NCI-H1092 treated with DMSO at 0.1 percent for 48 hours (cell line): ENCODE data around the gene SPEM2.

ENCODE experiments used
- DNase-seq: peaks from one replicate; lab custom pipeline; 2025; lab: John Stamatoyannopoulos, UW

SPEM2 gene

GRCh38 chr17:7421186-7421585 is 4.2 kb upstream of the SPEM2 start:
- DNase-seq, result no peak

GRCh38 chr17:7423679-7424078 is 1.7 kb upstream of the SPEM2 start:
- DNase-seq, result peak; percentile 25

DNA sequence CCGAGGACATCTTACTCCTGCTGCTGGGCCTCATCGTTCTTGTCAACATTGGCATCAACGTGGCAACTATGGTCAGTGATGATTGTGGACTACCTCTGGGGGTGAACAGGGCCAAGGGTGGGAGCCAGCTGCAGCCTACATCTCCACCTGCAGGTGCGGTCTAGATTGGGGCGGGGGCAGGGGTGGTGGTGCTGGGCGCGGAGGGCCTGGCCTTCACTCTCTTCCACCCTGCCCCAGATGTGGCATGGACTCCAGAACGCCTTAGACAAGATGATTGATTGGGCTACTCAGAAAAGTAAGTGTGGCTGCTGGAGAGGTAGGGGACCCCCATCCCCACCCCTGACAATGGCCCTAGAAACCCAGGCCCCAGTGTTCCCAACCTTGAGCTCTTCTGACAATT is 340 bp downstream of the SPEM2 start:
- DNase-seq, result no peak

- no peak for DNase-seq
Measured at GRCh38 chr17:7426203-7426863, 917 bp downstream of the SPEM2 start.

DNA sequence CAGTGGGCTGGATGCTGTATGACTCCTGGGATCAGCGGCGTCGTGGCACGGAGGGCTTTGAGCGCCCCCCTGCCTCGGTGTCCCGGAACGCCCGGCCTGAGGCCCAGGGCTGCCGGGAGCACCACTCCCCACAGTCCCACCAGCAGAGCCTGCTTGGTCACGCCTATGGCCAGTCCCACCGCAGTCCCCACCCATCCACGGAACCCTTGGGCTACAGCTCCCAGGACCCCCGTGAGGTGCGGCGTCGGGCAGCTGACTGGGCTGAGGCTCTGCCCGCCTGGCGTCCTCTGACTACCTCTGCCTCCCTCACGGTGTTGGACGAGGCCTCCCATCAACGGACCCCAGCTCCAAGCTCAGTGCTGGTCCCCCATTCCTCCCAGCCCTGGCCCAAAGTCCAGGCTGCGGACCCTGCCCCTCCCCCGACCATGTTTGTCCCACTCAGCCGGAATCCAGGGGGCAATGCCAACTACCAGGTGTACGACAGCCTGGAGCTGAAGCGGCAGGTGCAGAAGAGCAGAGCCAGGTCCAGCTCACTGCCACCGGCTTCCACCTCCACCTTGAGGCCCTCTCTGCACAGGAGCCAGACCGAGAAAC is 1.6 kb downstream of the SPEM2 start:
- DNase-seq, result no peak

- DNase-seq, result no peak
Measured at GRCh38 chr17:7427549-7427948, 2.1 kb downstream of the SPEM2 start.

DNA sequence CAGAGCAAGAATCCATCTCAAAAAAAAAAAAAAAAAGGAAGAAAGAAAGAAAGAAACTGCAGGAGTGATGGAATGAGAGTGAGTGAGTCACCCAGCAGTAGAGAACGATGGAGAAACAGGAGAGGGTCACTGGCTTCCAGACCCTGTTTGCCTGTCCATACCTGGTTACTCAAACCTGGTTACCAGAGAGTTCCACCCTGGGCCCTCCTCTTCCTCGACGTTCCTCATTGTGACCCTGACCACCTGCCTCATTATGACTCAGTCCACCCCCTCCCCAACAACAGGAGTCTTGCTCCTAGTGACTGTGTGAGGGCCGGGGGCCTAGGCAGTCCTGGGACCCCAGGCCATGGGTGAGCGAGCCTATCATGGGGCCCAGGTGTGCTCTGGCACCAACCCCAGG is 3.1 kb downstream of the SPEM2 start, which contains the start of gene SPEM3:
SPEM3 (plus strand) TSS at position 301 of the 400 bp plus-strand sequence; CDS start at position 347, 46 bp downstream.
- no peak for DNase-seq

DNA sequence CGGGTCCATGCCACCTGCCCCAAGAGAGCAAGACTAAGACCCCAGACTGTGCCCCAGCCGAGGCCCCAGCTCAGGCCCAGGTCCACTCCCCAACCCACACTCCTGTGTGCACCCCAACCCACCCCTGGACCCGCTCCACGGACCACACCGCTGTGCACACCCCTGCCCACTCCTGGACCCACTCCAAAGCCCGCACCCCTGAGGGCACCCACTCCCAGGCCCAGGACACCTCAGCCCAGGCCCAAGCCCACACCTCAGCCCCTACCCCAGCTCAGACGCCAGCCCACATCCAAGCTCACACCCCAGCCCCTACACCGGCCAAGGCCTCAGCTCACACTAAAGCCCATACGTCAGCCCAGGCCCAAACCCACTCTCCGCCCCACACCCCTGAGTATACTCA is 4.3 kb downstream of the SPEM2 start:
- no peak for DNase-seq

DNA sequence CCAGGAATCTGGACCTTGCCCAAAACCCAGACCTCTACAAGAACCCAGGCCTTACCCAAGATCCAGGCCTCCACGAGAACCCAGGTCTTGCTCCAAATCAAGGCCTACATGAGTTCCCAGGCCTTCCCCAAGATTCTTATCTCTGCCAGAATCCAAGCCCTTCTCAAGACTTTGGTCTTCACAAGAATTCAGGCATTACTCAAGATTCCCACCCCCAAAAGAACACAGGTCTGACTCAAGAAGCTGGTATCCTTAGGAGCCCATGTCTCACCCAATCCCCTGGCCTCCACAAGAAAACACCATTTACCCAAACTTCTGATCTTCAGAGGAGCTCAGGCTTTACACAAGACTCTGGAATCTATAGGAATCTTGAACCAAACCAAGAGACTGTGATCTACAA is 5.8 kb downstream of the SPEM2 start:
- DNase-seq, result no peak

DNA sequence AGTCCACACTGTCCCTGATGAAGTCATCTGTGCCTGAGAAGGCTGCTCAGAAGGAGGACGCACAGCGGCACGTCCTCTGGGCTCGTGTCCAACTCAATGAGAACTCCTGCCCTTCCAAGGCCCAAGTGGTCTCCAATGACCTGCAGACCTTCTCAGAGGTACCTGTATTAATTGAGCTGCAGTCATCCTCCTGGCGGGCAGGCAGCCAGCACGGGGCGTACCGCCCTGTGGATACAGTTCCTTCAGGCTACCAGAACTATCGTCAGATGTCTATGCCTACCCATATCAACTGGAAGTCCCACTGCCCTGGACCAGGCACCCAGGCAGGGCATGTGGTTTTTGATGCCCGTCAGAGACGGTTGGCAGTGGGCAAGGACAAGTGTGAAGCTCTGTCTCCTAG is 6.9 kb downstream of the SPEM2 start:
- no peak for DNase-seq

DNA sequence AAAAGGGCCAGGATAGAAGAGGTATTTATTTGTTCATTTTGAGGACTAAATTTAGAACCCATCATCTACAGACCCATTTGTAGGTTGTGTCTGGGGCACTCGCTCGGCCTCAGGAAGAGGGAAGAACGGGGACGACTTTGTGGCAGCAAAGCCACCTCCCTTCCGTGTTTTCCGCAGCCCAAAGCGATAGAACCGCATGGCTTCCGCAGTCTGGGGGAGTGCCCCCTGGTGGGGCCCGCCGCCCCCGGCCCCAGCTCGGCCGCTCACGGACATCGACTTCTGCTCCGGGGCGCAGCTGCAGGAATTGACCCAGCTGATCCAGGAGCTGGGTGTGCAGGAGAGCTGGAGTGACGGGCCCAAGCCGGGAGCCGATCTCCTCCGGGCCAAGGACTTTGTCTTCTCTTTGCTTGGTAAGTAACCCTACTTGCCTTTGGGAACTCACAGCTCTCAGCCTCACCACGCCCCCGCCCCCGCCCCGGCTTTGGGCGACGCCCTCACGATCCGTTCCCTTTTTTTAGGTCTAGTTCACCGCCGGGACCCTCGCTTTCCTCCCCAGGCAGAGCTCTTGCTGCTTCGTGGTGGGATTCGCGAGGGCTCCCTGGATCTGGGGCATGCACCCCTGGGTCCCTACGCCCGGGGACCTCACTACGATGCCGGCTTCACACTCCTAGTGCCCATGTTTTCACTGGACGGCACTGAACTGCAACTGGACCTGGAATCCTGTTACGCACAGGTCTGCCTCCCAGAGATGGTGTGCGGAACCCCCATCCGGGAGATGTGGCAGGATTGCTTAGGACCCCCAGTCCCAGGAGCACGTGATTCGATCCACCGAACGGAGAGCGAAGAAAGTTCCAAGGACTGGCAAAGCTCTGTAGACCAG is 10.5 kb downstream of the SPEM2 start:
- no peak for DNase-seq

DNA sequence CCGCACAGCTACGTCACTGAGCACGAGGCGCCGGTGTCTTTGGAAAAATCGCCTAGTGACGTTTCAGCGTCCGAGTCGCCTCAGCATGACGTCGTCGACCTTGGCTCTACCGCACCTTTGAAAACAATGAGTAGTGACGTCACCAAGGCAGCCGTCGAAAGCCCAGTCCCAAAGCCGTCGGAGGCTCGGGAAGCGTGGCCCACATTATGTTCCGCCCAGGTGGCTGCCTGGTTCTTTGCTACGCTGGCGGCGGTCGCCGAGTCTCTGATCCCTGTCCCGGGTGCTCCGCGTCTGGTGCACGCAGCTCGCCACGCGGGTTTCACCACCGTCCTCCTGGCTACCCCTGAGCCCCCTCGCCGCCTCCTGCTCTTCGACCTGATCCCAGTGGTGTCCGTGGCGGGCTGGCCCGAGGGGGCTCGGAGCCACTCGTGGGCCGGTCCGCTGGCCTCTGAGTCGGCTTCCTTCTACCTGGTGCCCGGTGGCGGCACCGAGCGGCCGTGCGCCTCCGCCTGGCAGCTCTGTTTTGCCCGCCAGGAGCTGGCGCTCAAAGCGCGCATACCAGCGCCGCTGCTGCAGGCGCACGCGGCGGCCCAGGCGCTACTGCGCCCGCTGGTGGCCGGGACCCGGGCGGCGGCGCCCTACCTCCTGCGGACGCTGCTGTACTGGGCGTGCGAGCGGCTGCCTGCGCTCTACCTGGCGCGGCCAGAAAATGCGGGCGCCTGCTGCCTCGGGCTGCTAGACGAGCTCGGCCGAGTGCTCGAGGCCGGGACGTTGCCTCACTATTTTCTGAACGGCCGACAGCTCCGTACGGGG is 11.3 kb downstream of the SPEM2 start:
- peak; percentile 66 for DNase-seq

DNA sequence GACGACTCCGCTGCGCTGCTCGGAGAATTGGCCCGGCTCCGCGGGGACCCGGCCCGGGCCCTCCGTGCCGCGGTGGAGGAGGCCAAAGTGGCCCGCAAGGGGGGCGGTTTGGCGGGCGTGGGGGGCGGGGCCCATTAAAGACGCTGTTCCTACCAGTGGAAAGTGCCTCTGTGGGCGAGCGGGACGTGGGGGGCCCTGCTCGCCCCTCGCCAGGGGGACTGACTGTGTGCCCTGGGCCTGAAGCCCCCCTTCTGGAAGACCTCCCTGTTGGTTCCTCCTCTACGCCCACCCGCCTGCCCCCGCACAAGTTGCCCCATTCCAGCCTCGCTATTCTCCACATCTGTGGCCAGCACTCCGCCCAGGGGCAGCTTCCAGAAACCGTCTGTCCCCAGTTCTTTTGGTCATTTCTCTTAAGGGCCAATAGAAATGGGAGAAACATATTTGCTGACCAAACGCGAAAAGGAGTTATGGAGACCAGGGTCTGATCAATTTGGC is 12.0 kb downstream of the SPEM2 start:
- no peak for DNase-seq

GRCh38 chr17:7437950-7438614 is 12.7 kb downstream of the SPEM2 start:
- peak; percentile 10 for DNase-seq

GRCh38 chr17:7438656-7439460 is 13.4 kb downstream of the SPEM2 start:
- DNase-seq, result no peak

GRCh38 chr17:7439462-7440112 is 14.2 kb downstream of the SPEM2 start, which contains the start of gene FGF11:
Gene FGF11 (plus strand): TSS chr17:7439512. CDS start chr17:7439621, 109 bp downstream.
- no peak for DNase-seq

GRCh38 chr17:7440113-7440833 is 14.9 kb downstream of the SPEM2 start:
- peak; percentile 65 for DNase-seq

GRCh38 chr17:7440834-7441195 is 15.4 kb downstream of the SPEM2 start:
- DNase-seq, result peak; percentile 65

DNA sequence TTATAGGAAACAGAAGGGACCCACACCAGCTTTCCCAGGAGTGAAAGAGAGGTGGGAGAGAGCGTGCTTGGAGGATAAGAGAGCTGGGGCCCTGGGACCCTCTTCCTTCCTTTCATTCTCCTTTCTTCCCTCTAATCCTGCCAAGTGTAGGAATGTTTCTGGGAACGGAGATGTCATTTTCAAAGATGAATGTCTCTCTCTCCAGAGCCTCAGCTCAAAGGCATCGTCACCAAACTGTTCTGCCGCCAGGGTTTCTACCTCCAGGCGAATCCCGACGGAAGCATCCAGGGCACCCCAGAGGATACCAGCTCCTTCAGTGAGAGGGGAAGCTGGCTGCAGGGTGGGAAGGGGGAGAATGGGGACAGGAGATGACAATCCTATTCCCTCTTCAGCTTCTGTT is 15.8 kb downstream of the SPEM2 start:
- no peak for DNase-seq
